Measurements from ENCODE around the gene CGNL1. TPM values are rescaled to one million over a fixed set of nuclear protein-coding genes. Genes with fewer than 3 reads are reported as not detected.

The CGNL1 gene
- total and polyA plus RNA-seq, 10 of the 15 experiments (the other 5 are each of a cell fraction or from before 2014, with no cell fraction given): under 0.01 to 0.27 (median 0.04) TPM; not detected in 3

DNA sequence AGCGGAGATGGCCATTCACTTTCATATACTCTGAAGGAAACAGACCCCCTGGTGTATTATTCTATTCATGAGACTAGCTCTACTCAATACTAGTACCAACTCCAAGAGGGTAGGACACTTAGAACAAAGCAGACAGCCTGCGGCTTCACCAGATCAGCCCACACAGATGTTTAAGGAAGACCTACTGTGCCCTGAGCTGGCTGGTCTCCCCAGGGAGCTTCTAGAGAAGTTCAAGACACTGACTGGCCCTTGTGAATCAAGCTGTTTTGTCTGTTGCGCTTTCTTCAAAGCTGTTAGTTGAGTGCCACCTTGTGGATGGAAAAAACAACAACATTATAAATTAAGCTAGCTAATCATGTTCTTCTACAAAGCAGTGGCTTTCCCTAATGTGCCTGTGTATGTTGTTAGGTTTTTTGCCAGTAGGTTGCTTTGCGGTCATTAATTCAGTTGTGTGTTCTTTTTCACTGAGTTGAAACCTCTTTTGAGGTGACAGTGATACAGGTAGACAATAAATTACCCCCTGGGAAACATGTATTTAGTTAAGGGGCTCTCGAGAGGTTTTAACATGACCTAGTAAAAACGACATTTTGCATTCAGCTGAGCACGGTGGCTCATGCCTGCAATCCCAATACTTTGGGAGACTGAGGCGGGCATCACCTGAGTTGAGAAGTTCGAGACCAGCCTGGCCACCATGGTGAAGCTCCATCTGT lies 151.2 kb downstream of the CGNL1 start:
- BruUV-seq (replicated peaks): no TSS peak
- Histone ChIP-seq H4K20me1 (ENCODE audit: control insufficient read depth, insufficient read depth) (no peaks in the 10 kb centered on the region), H3K4me2 (ENCODE audit: control insufficient read depth, insufficient read depth) (no peak overlapping the region), H3K4me1 (ENCODE audit: control insufficient read depth, insufficient read depth, low read length) (no peaks in the 10 kb centered on the region), H3K27ac (ENCODE audit: control insufficient read depth, insufficient read depth) (no peak overlapping the region), H3K27me3 (replicated peaks in 1 of 2; ENCODE audit: control insufficient read depth in 2 of 2, insufficient read depth in 2 of 2, low read length in 1 of 2) (no peaks in the 10 kb centered on the region; a peak in 1 of 4 replicates), H3K9ac (ENCODE audit: control insufficient read depth, insufficient read depth, low read length) (no peak overlapping the region), H3K36me3 (ENCODE audit: control insufficient read depth in 2 of 2, insufficient read depth in 2 of 2, low read length in 1 of 2) (no peaks in the 10 kb centered on the region), H3K79me2 (ENCODE audit: control insufficient read depth, insufficient read depth, low read length) (no peaks in the 10 kb centered on the region), H2AFZ (ENCODE audit: control insufficient read depth, low read depth, low read length) (no peak overlapping the region), H3K9me3 (replicated peaks; ENCODE audit: control insufficient read depth, insufficient read depth, low read length) (no peaks in the 10 kb centered on the region), H3K4me3 (no peak overlapping the region)
- DNase-seq (ENCODE audit: low read depth, low spot score): peak; percentile 46
- ChIA-PET CTCF (interaction anchor here (0.6 to 6.0 kb wide), 54 partner anchors 10 to 1039 kb away, joined by 3 to 242 read pairs (median 4); partner anchors contain the start of gene TCF12), RAD21 (ENCODE audit: unreplicated experiment) (interaction anchor here (0.7 to 4.6 kb wide), 29 partner anchors 10 to 1037 kb away, joined by 3 to 156 read pairs (median 4); partner anchors contain the start of gene CGNL1), SMC1A (ENCODE audit: uncharacterized antibody, unreplicated experiment) (interaction anchor here (0.5 to 4.6 kb wide), 36 partner anchors 9 to 1037 kb away, joined by 3 to 83 read pairs (median 4); no protein-coding TSS in a partner anchor), POLR2A (no interaction called here)
- ATAC-seq: peak; percentile 93
- no peak for FAIRE-seq
- 25% methylated on average over 9 of the region's 9 CpGs for WGBS (ENCODE audit: insufficient coverage, insufficient replicate concordance, low lambda C conversion rate, missing lambda C conversion rate)
- TF ChIP-seq CTCF (IDR thresholded peaks at IDR 0.05 in 2 of 3, conservative IDR thresholded peaks at IDR 0.05 in 1 of 3; ENCODE audit: control insufficient read depth in 2 of 3, extremely low read depth in 1 of 3, insufficient read depth in 1 of 3, low read depth in 3 of 3, low read length in 3 of 3) (peak; percentile 34 to 74 (median 38); a peak in 5 of 6 replicates), YBX1 (IDR thresholded peaks at IDR 0.05) (no peak), ZNF622 (IDR thresholded peaks at IDR 0.05) (no peak), RAD21 (IDR thresholded peaks at IDR 0.05; ENCODE audit: insufficient read depth, low read depth, low read length) (peak; percentile 75), SMC3 (IDR thresholded peaks at IDR 0.05; ENCODE audit: borderline replicate concordance, low read length) (peak; percentile 88), TAF1 (IDR thresholded peaks at IDR 0.05; ENCODE audit: borderline replicate concordance, low read depth, low read length) (no peak), MEF2B (IDR thresholded peaks at IDR 0.05; ENCODE audit: partially characterized antibody, poor library complexity, severe bottlenecking) (peak; percentile 83)
- intact Hi-C loops (cut with micrococcal nuclease; ENCODE audit: unreplicated experiment) (loop anchor here (1.0 to 10.0 kb wide), 4 partner anchors 187 to 1031 kb away; no protein-coding TSS in a partner anchor), in situ Hi-C loops (cut with MboI) (loop anchor here (5.0 to 25.0 kb wide), 3 partner anchors 185 to 715 kb away; no protein-coding TSS in a partner anchor)

Data from GM12878 (cell line).